HEK293T (cell line): ENCODE measurements around the gene CEACAM3.

Experiments
- CTCF ChIA-PET: fragments of 350-600 bp; formaldehyde crosslinking; extraction: SDS; loops from one replicate; lab custom pipeline; 2021; ENCODE audit warnings: antibody characterized with exemption, inconsistent platforms; lab: Yijun Ruan, JAX
- POLR2A ChIA-PET: fragments of 350-600 bp; formaldehyde crosslinking; extraction: SDS; loops from one replicate; lab custom pipeline; 2020; ENCODE audit warnings: antibody characterized with exemption, inconsistent platforms; lab: Yijun Ruan, JAX
- DNase-seq: peaks from one replicate; pipeline ENCODE4 v3.0.0; 2012; ENCODE audit warnings: mixed read lengths; ENCODE audit errors: extremely low spot score
- ARNT ChIP-seq: fragments of 450-650 bp; IDR thresholded peaks from 2 replicates; pipeline ENCODE4 v1.6.1; 2017; ENCODE audit warnings: mild to moderate bottlenecking
- BHLHE40 ChIP-seq: fragments of 450-650 bp; IDR thresholded peaks from 2 replicates; pipeline ENCODE4 v1.6.1; 2016; ENCODE audit warnings: mild to moderate bottlenecking, moderate library complexity, borderline replicate concordance
- CTBP1 ChIP-seq: fragments of 450-650 bp; IDR thresholded peaks from 2 replicates; pipeline ENCODE4 v1.6.1; 2016; ENCODE audit warnings: borderline replicate concordance
- ELF4 ChIP-seq: fragments of 450-650 bp; IDR thresholded peaks from 2 replicates; pipeline ENCODE4 v1.6.1; 2017; ENCODE audit warnings: antibody characterized with exemption
- FOXA1 ChIP-seq: fragments of 450-650 bp; IDR thresholded peaks from 2 replicates; pipeline ENCODE4 v1.6.1; 2016; ENCODE audit warnings: mild to moderate bottlenecking
- FOXK2 ChIP-seq: fragments of 450-650 bp; IDR thresholded peaks from 2 replicates; pipeline ENCODE4 v1.6.1; 2016; ENCODE audit warnings: mild to moderate bottlenecking
- FOXM1 ChIP-seq: fragments of 450-650 bp; IDR thresholded peaks from 2 replicates; pipeline ENCODE4 v1.6.1; 2017; ENCODE audit warnings: mild to moderate bottlenecking, borderline replicate concordance
- HDGF ChIP-seq: fragments of 450-650 bp; IDR thresholded peaks from 2 replicates; pipeline ENCODE4 v1.6.1; 2017; ENCODE audit warnings: antibody characterized with exemption, borderline replicate concordance
- L3MBTL2 ChIP-seq: fragments of 450-650 bp; conservative IDR thresholded peaks from 2 replicates; pipeline ENCODE4 v1.6.1; 2016; ENCODE audit warnings: mild to moderate bottlenecking
- LEF1 ChIP-seq: fragments of 450-650 bp; IDR thresholded peaks from 2 replicates; pipeline ENCODE4 v1.6.1; 2017; ENCODE audit warnings: mild to moderate bottlenecking, borderline replicate concordance
- NFRKB ChIP-seq: fragments of 450-650 bp; IDR thresholded peaks from 2 replicates; pipeline ENCODE4 v1.6.1; 2016; ENCODE audit warnings: mild to moderate bottlenecking, moderate library complexity
- SP1 ChIP-seq: fragments of 450-650 bp; IDR thresholded peaks from 2 replicates; pipeline ENCODE4 v1.6.1; 2017
- SUZ12 ChIP-seq: fragments of 450-650 bp; IDR thresholded peaks from 2 replicates; pipeline ENCODE4 v1.6.1; 2016; ENCODE audit warnings: mild to moderate bottlenecking
- TARDBP ChIP-seq: fragments of 450-650 bp; IDR thresholded peaks from 2 replicates; pipeline ENCODE4 v1.6.1; 2016
- ZNF384 ChIP-seq: fragments of 450-650 bp; IDR thresholded peaks from 2 replicates; pipeline ENCODE4 v1.6.1; 2016
- TF ChIP-seq, protein P1 (sequence below): fragments of 450-650 bp; IDR thresholded peaks from 2 replicates; pipeline ENCODE4 v1.6.1; 2016

CEACAM3 gene

DNA sequence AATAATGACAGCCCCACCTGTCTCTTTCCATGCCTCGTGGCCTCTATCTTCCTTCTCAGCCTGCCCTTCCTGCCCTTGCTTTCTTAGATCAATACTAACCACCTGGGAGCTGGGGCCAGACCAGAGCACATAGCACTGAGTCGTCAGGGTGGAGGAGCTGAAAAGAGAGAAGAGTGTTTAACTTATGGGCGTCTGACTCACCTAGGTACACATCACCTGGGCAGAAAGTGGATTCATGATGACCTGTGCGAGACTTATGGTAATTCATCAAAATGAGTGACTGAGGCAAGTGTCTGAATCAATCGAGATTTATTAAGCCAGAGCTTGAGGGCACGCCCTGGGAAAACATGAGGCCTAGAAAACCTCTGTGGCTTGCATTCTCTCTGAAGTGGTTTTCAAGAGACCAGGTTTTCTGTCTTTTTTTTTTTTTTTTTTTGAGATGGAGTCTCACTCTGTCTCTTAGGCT, 21.8 kb upstream of the CEACAM3 start:
- ChIA-PET CTCF (no interaction called here), POLR2A (no interaction called here)
- DNase-seq: no peak
- TF ChIP-seq FOXM1 (no peak), FOXK2 (no peak), ZNF384 (no peak), SUZ12 (no peak), CTBP1 (no peak), BHLHE40 (no peak), HDGF (no peak), TARDBP (no peak), ELF4 (no peak), FOXA1 (no peak), NFRKB (no peak), L3MBTL2 (no peak), ARNT (no peak), SP1 (no peak)
- TF ChIP-seq, protein P1, sequence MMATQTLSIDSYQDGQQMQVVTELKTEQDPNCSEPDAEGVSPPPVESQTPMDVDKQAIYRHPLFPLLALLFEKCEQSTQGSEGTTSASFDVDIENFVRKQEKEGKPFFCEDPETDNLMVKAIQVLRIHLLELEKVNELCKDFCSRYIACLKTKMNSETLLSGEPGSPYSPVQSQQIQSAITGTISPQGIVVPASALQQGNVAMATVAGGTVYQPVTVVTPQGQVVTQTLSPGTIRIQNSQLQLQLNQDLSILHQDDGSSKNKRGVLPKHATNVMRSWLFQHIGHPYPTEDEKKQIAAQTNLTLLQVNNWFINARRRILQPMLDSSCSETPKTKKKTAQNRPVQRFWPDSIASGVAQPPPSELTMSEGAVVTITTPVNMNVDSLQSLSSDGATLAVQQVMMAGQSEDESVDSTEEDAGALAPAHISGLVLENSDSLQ: no peak

DNA sequence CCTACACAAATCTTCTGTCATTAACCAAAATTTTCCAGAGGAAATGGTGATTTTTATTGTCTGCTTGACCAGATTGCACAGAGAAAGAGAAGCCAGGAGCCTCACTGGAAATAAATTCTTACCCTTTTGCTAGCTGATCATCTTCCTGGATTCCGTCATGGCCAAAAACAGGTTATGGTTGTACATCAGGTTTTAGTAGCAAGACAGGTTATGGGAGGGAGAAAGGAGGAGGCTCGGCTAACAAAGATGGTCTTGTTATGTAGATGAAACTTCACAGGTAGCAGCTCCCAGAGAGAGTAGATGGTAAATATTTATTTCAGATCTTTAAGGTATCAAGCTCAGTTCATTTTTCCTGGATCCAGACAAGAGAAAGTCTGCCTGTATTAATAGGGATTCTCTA, 19.7 kb upstream of the CEACAM3 start:
- ChIA-PET CTCF (interaction anchor here (0.9 kb wide), 1 partner anchor 19 kb away, joined by 3 read pairs; no protein-coding TSS in a partner anchor), POLR2A (no interaction called here)

DNA sequence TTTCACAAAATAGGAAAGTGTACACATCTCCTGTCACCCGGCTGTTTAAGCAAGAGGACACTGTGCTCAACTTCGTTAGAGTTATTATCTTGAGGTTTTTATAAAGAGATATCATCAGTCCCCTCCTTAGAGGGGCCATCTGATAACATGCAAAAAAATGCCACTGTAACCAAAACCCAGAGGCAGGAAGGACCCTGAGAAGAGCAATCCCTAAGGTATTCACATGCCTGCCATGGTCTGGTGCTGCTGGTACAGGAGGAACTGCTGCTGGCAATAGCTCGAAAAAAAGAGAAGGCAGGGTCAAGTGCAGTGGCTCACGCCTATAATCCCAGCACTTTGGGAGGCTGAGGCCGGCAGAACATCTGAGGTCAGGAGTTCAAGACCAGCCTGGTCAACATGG, 12.8 kb upstream of the CEACAM3 start:
- CTCF ChIA-PET: no interaction called here
- POLR2A ChIA-PET: no interaction called here
- TF ChIP-seq ELF4: no peak
- TF ChIP-seq SP1: no peak
- TF ChIP-seq HDGF: no peak
- TF ChIP-seq FOXA1: no peak
- TF ChIP-seq ZNF384: no peak
- TF ChIP-seq ARNT: no peak
- TF ChIP-seq FOXM1: no peak
- TF ChIP-seq LEF1: no peak
- TF ChIP-seq TARDBP: no peak
- TF ChIP-seq NFRKB: no peak
- TF ChIP-seq, protein P1: no peak
- TF ChIP-seq CTBP1: no peak
- no peak for TF ChIP-seq L3MBTL2
- TF ChIP-seq SUZ12: no peak
- TF ChIP-seq BHLHE40: no peak
- DNase-seq: no peak

More for the DNA sequence above, 19.7 kb upstream of the CEACAM3 start:
- DNase-seq: no peak
- TF ChIP-seq ZNF384 (no peak), FOXM1 (no peak), ARNT (no peak), TARDBP (no peak), HDGF (no peak), FOXA1 (no peak), ELF4 (no peak), SP1 (no peak), BHLHE40 (no peak), CTBP1 (no peak), LEF1 (no peak), FOXK2 (no peak), L3MBTL2 (no peak), SUZ12 (no peak), NFRKB (no peak)
- TF ChIP-seq, protein P1: no peak

DNA sequence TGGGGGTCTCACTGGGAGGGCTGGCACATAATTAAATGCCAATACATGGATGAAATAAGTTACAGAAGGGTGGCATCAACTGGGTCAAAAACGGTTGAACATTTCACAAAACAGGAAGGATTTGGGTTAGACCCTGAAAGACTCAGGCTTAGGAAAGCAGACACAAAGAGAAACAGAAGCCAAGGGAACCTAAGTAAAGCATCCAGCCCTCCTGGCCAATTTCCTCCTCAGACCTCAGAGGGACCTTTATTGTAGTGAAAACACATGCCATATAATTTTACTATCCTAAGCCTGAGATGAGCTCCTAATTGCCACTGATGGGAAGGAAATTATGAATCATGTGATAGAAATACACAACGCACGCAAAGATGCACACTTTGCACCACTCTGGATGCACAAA, 12.1 kb upstream of the CEACAM3 start:
- ChIA-PET CTCF (interaction anchor here (1.0 to 1.9 kb wide), 2 partner anchors 9 to 33 kb away, joined by 3 to 5 read pairs; no protein-coding TSS in a partner anchor), POLR2A (no interaction called here)

DNA sequence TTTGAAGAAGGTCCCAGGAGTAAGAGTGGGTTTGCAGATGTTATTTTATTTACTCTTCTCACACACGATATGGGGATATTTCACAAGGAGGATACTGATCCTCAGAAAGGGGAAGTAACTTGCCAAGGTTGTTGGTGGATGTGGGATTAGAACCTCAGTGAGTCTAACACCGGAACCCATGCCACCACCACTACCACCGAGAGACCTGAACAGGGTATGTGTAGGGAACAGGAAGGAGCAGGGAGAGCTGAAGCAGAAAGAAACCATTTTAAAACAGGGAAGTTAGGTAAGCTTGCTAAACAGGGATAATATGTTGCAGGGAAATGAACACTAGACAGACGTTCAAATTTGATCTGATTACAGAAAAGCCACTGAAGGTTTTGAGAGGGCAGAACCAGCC, 11.6 kb upstream of the CEACAM3 start:
- TF ChIP-seq CTBP1 (no peak), HDGF (no peak), LEF1 (no peak), FOXA1 (no peak), ARNT (no peak), ZNF384 (no peak), L3MBTL2 (no peak), BHLHE40 (no peak), SUZ12 (no peak), NFRKB (no peak), FOXK2 (no peak), SP1 (no peak), TARDBP (no peak), FOXM1 (no peak), ELF4 (no peak)
- TF ChIP-seq, protein P1: no peak
- CTCF ChIA-PET: interaction anchor here (0.7 to 1.9 kb wide), 6 partner anchors 8 to 346 kb away, joined by 3 to 9 read pairs (median 3); no protein-coding TSS in a partner anchor
- no peak for DNase-seq
- POLR2A ChIA-PET: no interaction called here

More for the DNA sequence above, 12.1 kb upstream of the CEACAM3 start:
- TF ChIP-seq SP1 (no peak), BHLHE40 (no peak), FOXA1 (no peak), NFRKB (no peak), ZNF384 (no peak), FOXM1 (no peak), FOXK2 (no peak), LEF1 (no peak), L3MBTL2 (no peak), TARDBP (no peak), ELF4 (no peak), ARNT (no peak), SUZ12 (no peak), HDGF (no peak), CTBP1 (no peak)
- TF ChIP-seq, protein P1: no peak
- no peak for DNase-seq
